HepG2 (cell line): Measurements from ENCODE around the gene ANKRD13D. TPM values are rescaled to one million over a fixed set of nuclear protein-coding genes. Genes with fewer than 3 reads are reported as not detected.

Source experiments
- ARNT ChIP-seq: fragments of 450-650 bp; IDR thresholded peaks from 2 replicates; pipeline ENCODE4 v1.6.1; 2017
- CBX5 ChIP-seq: sonication (generic); formaldehyde crosslinking; IDR thresholded peaks from 2 replicates; pipeline ENCODE4 v1.4.0; 2020; ENCODE audit warnings: missing genetic modification reagents, borderline replicate concordance
- GFI1 ChIP-seq: sonication (generic); formaldehyde crosslinking; IDR thresholded peaks from 2 replicates; pipeline ENCODE4 v1.5.0; 2020; ENCODE audit warnings: missing genetic modification reagents, mild to moderate bottlenecking, borderline replicate concordance
- NFKBIZ ChIP-seq: IDR thresholded peaks from 2 replicates; pipeline ENCODE4 v1.6.1; 2018; ENCODE audit warnings: missing genetic modification reagents, missing compliant biosample characterization
- NONO ChIP-seq, 2 experiments: fragments of 450-650 bp in 1 of 2; sonication (generic) in 1 of 2; formaldehyde crosslinking in 1 of 2; IDR thresholded peaks in 1 of 2; conservative IDR thresholded peaks in 1 of 2; 2 replicates each; pipeline versions ENCODE4 v1.6.1 to v1.8.0; 2017 to 2022; ENCODE audit warnings: mild to moderate bottlenecking in 1 of 2, missing genetic modification reagents in 1 of 2, moderate library complexity in 1 of 2
- NR2F6 ChIP-seq, 2 experiments: IDR thresholded peaks; 2 replicates each; pipeline ENCODE4 v1.6.1; 2016; ENCODE audit warnings: antibody characterized with exemption in 1 of 2, mild to moderate bottlenecking in 1 of 2
- PTBP1 ChIP-seq: fragments of 200-400 bp; formaldehyde crosslinking; IDR thresholded peaks from 2 replicates; pipeline ENCODE4 v1.6.1; 2018; ENCODE audit warnings: low read length, low read depth; ENCODE audit not compliant: poor library complexity, severe bottlenecking
- SMYD3 ChIP-seq: sonication (generic); formaldehyde crosslinking; IDR thresholded peaks from 2 replicates; pipeline ENCODE4 v1.8.1; 2023; ENCODE audit warnings: mild to moderate bottlenecking, missing genetic modification reagents
- TCF12 ChIP-seq, 2 experiments: fragments of 450-650 bp in 1 of 2; sonication (generic) in 1 of 2; formaldehyde crosslinking in 1 of 2; IDR thresholded peaks; 2 replicates each; pipeline versions ENCODE4 v1.6.1 to v1.8.0; 2017 to 2022; ENCODE audit warnings: antibody characterized with exemption in 1 of 2, mild to moderate bottlenecking in 1 of 2, missing genetic modification reagents in 1 of 2, moderate library complexity in 1 of 2
- ZC3H4 ChIP-seq: sonication (generic); formaldehyde crosslinking; IDR thresholded peaks from 2 replicates; pipeline ENCODE4 v1.4.0; 2020; ENCODE audit warnings: missing genetic modification reagents, borderline replicate concordance
- ZMAT3 ChIP-seq: sonication (generic); formaldehyde crosslinking; conservative IDR thresholded peaks from 2 replicates; pipeline ENCODE4 v1.7.0; 2021; ENCODE audit warnings: missing genetic modification reagents
- ZNF34 ChIP-seq: sonication (generic); formaldehyde crosslinking; IDR thresholded peaks from 2 replicates; pipeline ENCODE4 v1.4.0; 2020; ENCODE audit warnings: mild to moderate bottlenecking, missing genetic modification reagents, borderline replicate concordance
- ZNF431 ChIP-seq: sonication (generic); formaldehyde crosslinking; IDR thresholded peaks from 2 replicates; pipeline ENCODE4 v1.9.0; 2022; ENCODE audit warnings: missing genetic modification reagents, low read depth, mild to moderate bottlenecking, borderline replicate concordance
- ZNF557 ChIP-seq: sonication (generic); formaldehyde crosslinking; IDR thresholded peaks from 2 replicates; pipeline ENCODE4 v1.4.0; 2020; ENCODE audit warnings: missing genetic modification reagents
- polyA plus RNA-seq, 8 experiments: library from polyadenylated mRNA; depleted of rRNA in 3 of 8; stranded (reverse) in 7 of 8; unstranded in 1 of 8; fragments of >200 nt; fragmentation: Illumina TruSeq in 4 of 8; extraction: Trizol in 4 of 8; gene quantifications; 2 replicates each; pipeline versions ENCODE4 v1.2.1 to v1.2.3, GENCODE V29; 2011 to 2016; ENCODE audit warnings: low read depth in 4 of 8, missing spikeins in 1 of 8, mixed read lengths in 1 of 8; ENCODE audit not compliant: insufficient read depth in 1 of 8
- total RNA-seq, 5 experiments: library from RNA; depleted of rRNA; stranded (reverse); fragments of >200 nt; fragmentation: Illumina TruSeq; extraction: Trizol; gene quantifications; 2 replicates each; pipeline ENCODE4 v1.2.3, GENCODE V29; 2016; ENCODE audit warnings: low read depth in 1 of 5
- TF ChIP-seq, protein P1 (sequence below): sonication (generic); formaldehyde crosslinking; IDR thresholded peaks from 2 replicates; pipeline ENCODE4 v1.4.0; 2020; ENCODE audit warnings: missing genetic modification reagents
- TF ChIP-seq, protein P2 (sequence below): sonication (generic); formaldehyde crosslinking; IDR thresholded peaks from 2 replicates; pipeline ENCODE4 v1.5.0; 2020; ENCODE audit warnings: missing genetic modification reagents, mild to moderate bottlenecking, borderline replicate concordance
- TF ChIP-seq, protein P3 (sequence below): sonication (generic); formaldehyde crosslinking; IDR thresholded peaks from 2 replicates; pipeline ENCODE4 v1.4.0; 2020; ENCODE audit warnings: mild to moderate bottlenecking, missing genetic modification reagents
- TF ChIP-seq, protein P4 (sequence below): fragments of 450-650 bp; IDR thresholded peaks from 2 replicates; pipeline ENCODE4 v1.6.1; 2017; ENCODE audit warnings: mild to moderate bottlenecking
- TF ChIP-seq, protein P5 (sequence below): sonication (generic); formaldehyde crosslinking; IDR thresholded peaks from 2 replicates; pipeline ENCODE4 v1.8.0; 2022; ENCODE audit warnings: mild to moderate bottlenecking, missing genetic modification reagents, borderline replicate concordance

The ANKRD13D gene
- total and polyA plus RNA-seq, 2 of the 13 experiments (the other 11 are each of a cell fraction or from before 2014, with no cell fraction given), result 18.6 to 27.3 TPM

DNA sequence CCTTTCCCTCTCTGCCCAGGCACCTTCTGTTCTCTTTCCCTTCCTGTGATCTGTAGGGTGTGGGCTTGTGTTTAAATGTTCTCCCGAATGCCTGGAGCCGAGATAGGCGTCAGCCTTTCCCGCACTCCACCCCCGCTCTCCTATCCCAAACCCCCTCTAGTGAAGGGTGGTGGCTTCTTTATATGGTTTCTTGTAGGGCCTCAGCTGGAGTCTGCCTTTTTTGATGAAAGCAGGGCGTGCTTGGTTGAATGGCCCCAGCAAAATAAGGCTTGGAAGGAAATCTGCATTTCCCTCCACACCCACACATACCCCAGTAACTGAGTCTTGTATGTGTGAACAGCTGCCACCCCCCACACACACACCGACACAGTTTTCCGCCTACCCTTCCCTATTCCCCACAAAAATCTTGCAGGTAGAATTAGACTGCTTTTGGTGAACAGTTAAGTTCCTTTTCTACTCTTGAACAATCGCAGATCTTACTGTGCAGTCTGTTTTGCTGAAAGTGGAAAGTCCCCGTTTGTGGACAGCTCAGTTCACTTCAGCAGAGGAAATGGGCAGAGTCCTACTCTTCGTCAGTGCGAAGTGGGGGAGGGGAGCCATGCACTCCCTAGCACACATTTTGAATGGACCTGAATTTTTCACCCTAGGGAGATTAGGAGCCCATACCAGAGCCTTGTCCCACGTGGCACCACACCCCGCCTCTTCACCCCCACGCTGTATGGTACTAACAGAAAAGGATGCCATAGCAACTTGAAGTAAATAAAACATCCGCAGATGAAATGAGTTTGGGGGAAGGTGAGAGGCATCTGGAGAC, 48.3 kb upstream of the ANKRD13D start (continued):
- TF ChIP-seq, protein P1, sequence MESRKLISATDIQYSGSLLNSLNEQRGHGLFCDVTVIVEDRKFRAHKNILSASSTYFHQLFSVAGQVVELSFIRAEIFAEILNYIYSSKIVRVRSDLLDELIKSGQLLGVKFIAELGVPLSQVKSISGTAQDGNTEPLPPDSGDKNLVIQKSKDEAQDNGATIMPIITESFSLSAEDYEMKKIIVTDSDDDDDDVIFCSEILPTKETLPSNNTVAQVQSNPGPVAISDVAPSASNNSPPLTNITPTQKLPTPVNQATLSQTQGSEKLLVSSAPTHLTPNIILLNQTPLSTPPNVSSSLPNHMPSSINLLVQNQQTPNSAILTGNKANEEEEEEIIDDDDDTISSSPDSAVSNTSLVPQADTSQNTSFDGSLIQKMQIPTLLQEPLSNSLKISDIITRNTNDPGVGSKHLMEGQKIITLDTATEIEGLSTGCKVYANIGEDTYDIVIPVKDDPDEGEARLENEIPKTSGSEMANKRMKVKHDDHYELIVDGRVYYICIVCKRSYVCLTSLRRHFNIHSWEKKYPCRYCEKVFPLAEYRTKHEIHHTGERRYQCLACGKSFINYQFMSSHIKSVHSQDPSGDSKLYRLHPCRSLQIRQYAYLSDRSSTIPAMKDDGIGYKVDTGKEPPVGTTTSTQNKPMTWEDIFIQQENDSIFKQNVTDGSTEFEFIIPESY, result no peak
- no peak for TF ChIP-seq ZNF557 (CRISPR knock-in tag)
- TF ChIP-seq, protein P2, sequence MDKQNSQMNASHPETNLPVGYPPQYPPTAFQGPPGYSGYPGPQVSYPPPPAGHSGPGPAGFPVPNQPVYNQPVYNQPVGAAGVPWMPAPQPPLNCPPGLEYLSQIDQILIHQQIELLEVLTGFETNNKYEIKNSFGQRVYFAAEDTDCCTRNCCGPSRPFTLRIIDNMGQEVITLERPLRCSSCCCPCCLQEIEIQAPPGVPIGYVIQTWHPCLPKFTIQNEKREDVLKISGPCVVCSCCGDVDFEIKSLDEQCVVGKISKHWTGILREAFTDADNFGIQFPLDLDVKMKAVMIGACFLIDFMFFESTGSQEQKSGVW (CRISPR knock-in tag), result no peak
- TF ChIP-seq, protein P3, sequence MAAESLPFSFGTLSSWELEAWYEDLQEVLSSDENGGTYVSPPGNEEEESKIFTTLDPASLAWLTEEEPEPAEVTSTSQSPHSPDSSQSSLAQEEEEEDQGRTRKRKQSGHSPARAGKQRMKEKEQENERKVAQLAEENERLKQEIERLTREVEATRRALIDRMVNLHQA (CRISPR knock-in tag), result no peak
- TF ChIP-seq GFI1 (CRISPR knock-in tag), result no peak
- no peak for TF ChIP-seq ZNF34 (CRISPR knock-in tag)
- TF ChIP-seq ARNT, result no peak
- no peak for TF ChIP-seq NFKBIZ
- TF ChIP-seq, protein P4, sequence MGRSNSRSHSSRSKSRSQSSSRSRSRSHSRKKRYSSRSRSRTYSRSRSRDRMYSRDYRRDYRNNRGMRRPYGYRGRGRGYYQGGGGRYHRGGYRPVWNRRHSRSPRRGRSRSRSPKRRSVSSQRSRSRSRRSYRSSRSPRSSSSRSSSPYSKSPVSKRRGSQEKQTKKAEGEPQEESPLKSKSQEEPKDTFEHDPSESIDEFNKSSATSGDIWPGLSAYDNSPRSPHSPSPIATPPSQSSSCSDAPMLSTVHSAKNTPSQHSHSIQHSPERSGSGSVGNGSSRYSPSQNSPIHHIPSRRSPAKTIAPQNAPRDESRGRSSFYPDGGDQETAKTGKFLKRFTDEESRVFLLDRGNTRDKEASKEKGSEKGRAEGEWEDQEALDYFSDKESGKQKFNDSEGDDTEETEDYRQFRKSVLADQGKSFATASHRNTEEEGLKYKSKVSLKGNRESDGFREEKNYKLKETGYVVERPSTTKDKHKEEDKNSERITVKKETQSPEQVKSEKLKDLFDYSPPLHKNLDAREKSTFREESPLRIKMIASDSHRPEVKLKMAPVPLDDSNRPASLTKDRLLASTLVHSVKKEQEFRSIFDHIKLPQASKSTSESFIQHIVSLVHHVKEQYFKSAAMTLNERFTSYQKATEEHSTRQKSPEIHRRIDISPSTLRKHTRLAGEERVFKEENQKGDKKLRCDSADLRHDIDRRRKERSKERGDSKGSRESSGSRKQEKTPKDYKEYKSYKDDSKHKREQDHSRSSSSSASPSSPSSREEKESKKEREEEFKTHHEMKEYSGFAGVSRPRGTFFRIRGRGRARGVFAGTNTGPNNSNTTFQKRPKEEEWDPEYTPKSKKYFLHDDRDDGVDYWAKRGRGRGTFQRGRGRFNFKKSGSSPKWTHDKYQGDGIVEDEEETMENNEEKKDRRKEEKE, result no peak
- no peak for TF ChIP-seq NR2F6 (IDR thresholded peaks at IDR 0.05)
- no peak for TF ChIP-seq NR2F6 (CRISPR knock-in tag; IDR thresholded peaks at IDR 0.05)
- peak; percentile 58; the same call in 1 of the 2 replicates for TF ChIP-seq CBX5
- TF ChIP-seq SMYD3, result no peak
- no peak for TF ChIP-seq ZC3H4 (CRISPR knock-in tag)
- TF ChIP-seq, protein P5, sequence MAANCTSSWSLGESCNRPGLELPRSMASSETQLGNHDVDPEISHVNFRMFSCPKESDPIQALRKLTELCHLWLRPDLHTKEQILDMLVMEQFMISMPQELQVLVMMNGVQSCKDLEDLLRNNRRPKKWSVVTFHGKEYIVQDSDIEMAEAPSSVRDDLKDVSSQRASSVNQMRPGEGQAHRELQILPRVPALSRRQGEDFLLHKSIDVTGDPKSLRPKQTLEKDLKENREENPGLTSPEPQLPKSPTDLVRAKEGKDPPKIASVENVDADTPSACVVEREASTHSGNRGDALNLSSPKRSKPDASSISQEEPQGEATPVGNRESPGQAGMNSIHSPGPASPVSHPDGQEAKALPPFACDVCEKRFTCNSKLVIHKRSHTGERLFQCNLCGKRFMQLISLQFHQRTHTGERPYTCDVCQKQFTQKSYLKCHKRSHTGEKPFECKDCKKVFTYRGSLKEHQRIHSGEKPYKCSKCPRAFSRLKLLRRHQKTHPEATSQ (CRISPR knock-in tag), result no peak
- no peak for TF ChIP-seq TCF12 (IDR thresholded peaks at IDR 0.05)
- no peak for TF ChIP-seq TCF12 (CRISPR knock-in tag; IDR thresholded peaks at IDR 0.05)
- no peak for TF ChIP-seq PTBP1
- TF ChIP-seq NONO (IDR thresholded peaks at IDR 0.05), result no peak
- no peak for TF ChIP-seq NONO (CRISPR knock-in tag; conservative IDR thresholded peaks at IDR 0.05)
- no peak for TF ChIP-seq ZMAT3 (CRISPR knock-in tag)
- TF ChIP-seq ZNF431 (CRISPR knock-in tag), result no peak
